Epithelial cell of proximal tubule (primary cell): ENCODE data around the gene BCL3. TPM values are rescaled to one million over a fixed set of nuclear protein-coding genes. Genes with fewer than 3 reads are reported as not detected.

Experiments used
- DNase-seq: peaks from one replicate; pipeline ENCODE4 v3.0.0-alpha.2; 2011; ENCODE audit warnings: low read depth
- H3K4me3 ChIP-seq: 2 replicates; pipeline ENCODE4 v1.5.1; 2011; ENCODE audit warnings: low read depth, mild to moderate bottlenecking, low read length
- total RNA-seq: library from RNA; depleted of rRNA; stranded (reverse); fragments of >200 nt; gene quantifications from 2 replicates; pipeline ENCODE4 v1.2.3, GENCODE V29; 2015
- TF ChIP-seq, protein P1 (sequence below): conservative IDR thresholded peaks from 2 replicates; pipeline ENCODE4 v1.5.1; 2012; ENCODE audit warnings: low read depth, mild to moderate bottlenecking, low read length

BCL3 gene
- total RNA-seq, 1 donor from 2014 or later, result 49.3 TPM

GRCh38 chr19:44722131-44723121, 26.1 kb upstream of the BCL3 start:
- TF ChIP-seq, protein P1, sequence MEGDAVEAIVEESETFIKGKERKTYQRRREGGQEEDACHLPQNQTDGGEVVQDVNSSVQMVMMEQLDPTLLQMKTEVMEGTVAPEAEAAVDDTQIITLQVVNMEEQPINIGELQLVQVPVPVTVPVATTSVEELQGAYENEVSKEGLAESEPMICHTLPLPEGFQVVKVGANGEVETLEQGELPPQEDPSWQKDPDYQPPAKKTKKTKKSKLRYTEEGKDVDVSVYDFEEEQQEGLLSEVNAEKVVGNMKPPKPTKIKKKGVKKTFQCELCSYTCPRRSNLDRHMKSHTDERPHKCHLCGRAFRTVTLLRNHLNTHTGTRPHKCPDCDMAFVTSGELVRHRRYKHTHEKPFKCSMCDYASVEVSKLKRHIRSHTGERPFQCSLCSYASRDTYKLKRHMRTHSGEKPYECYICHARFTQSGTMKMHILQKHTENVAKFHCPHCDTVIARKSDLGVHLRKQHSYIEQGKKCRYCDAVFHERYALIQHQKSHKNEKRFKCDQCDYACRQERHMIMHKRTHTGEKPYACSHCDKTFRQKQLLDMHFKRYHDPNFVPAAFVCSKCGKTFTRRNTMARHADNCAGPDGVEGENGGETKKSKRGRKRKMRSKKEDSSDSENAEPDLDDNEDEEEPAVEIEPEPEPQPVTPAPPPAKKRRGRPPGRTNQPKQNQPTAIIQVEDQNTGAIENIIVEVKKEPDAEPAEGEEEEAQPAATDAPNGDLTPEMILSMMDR, result no peak
- no peak for DNase-seq

DNA sequence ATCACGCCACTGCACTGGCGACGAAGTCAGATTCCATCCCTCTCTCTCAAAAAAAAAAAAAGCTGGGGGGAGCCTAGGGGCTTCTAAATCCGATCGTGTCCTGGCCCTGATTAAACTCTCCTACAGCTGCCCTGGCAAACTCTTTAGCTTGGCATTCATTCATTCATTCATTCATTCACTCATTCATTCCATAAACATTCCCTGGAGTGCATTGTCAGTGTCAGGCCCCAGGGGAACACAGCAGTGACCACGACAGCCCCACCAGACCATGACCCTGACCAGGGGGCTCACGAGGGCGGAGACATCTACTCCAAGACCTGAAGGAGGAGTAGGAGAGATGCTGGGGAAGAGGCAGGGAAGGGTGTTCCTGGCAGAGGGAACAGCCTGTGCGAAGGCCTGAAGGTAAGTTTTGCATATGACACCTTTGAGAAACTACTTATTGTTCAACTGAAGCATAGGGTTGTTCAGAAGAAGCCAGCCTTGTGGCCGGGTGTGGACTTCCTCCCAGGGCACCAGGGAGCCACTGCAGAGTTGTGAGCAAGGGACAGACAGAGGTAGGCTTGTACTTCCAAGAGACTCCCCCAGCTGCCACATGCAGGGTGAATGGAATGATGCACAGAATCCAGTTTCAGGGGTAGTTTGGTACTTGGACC, 25.1 kb upstream of the BCL3 start:
- H3K4me3 ChIP-seq, result no peak overlapping the region
- TF ChIP-seq, protein P1, result no peak
- no peak for DNase-seq

More at GRCh38 chr19:44722131-44723121, 26.1 kb upstream of the BCL3 start:
- H3K4me3 ChIP-seq, result no peak overlapping the region

DNA sequence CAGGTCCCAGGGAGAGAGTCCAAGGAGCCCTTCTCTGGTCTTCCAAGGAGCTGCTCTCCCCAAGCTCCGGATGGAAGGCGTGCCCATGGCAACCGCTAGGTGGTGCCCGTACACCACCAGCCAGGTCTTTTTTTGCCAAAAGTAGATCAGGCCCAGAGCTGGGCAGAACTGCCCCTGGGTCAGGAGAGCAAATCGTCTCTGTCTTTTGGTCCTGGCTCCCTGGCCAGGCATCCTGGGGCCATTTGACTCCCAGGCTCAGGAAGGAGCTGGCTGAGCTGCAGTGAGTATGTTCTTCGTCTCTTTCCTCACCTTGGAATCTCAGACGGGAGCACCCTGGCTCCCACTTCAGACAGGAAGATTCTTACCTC, 24.6 kb upstream of the BCL3 start:
- no peak for DNase-seq
- H3K4me3 ChIP-seq, result no peak overlapping the region
- TF ChIP-seq, protein P1, result peak; percentile 94

DNA sequence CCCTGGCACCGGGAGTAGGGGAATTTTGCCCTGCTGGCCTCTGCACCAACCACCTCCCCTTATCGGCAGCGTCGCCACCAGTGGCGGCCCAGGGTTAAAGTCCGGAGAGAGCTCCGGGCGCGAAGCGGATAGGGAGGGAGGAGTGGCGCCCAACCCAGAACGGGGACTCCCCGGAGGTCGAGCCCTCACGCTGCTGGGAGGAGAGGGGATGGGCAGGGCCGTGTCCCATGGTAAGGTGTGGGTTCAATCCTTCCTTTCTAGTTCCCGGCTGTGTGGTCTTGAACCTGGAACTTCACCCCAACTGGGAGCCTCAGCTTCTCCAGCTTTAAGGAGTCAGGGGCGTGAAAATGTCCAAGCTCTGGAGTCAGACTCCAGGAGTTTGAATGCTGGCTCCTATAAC, 23.3 kb upstream of the BCL3 start:
- TF ChIP-seq, protein P1, result no peak
- DNase-seq, result no peak
- no peak overlapping the region for H3K4me3 ChIP-seq

- no peak for DNase-seq
- TF ChIP-seq, protein P1, result no peak
- H3K4me3 ChIP-seq, result no peak overlapping the region
These were observed 22.8 kb upstream of the BCL3 start for GRCh38 chr19:44725684-44726083.

DNA sequence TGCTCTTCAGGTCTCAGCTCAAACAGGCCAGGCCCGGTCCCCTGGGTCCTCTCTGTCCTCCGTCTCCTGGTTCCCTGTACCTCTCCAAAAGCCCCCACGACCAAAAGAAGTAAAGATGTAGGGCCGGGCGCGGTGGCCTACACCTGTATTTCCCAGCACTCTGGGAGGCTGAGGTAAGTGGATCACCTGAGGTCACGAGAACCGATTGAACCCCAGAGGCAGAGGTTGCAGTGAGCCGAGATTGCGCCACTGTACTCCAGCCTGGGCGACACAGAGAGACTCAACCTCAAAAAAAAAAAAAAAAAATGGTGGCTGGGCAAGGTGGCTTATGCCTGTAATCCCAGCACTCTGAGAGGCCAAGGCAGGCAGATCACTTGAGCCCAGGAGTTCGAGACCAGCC, 22.0 kb upstream of the BCL3 start:
- TF ChIP-seq, protein P1, result no peak
- DNase-seq, result no peak
- no peak overlapping the region for H3K4me3 ChIP-seq
